GM08714 (cell line): Measurements from ENCODE around the gene ALOX15.

Source experiments
- H3K4me3 ChIP-seq: fragments of 200-500 bp; sonication (Bioruptor generic); 2 replicates; pipeline ENCODE4 v1.5.1; 2014; ENCODE audit warnings: mild to moderate bottlenecking, low read length, inconsistent platforms
- ZNF274 ChIP-seq: IDR thresholded peaks from 2 replicates; pipeline ENCODE4 v1.6.1; 2012; ENCODE audit warnings: mild to moderate bottlenecking, low read depth, low read length

The ALOX15 gene

DNA sequence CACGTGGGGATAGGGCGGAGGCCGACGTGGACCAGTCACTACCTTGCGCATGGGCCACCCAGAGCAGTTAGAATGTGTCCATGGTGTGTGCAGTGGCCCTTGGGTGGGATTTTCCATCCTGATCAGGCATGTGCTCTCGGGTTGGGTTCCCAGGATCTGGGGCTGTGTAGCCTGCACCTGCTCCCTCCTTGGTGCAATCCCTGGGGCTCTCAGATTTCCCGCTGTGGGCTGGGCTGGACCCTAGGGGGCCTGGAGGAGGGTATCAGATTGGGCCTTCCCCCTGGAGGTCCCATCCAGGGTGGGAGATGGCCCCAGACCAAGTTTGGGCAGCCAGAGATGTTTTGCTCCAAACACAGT, 55.9 kb downstream of the ALOX15 start:
- no peak overlapping the region for H3K4me3 ChIP-seq
- no peak for TF ChIP-seq ZNF274

DNA sequence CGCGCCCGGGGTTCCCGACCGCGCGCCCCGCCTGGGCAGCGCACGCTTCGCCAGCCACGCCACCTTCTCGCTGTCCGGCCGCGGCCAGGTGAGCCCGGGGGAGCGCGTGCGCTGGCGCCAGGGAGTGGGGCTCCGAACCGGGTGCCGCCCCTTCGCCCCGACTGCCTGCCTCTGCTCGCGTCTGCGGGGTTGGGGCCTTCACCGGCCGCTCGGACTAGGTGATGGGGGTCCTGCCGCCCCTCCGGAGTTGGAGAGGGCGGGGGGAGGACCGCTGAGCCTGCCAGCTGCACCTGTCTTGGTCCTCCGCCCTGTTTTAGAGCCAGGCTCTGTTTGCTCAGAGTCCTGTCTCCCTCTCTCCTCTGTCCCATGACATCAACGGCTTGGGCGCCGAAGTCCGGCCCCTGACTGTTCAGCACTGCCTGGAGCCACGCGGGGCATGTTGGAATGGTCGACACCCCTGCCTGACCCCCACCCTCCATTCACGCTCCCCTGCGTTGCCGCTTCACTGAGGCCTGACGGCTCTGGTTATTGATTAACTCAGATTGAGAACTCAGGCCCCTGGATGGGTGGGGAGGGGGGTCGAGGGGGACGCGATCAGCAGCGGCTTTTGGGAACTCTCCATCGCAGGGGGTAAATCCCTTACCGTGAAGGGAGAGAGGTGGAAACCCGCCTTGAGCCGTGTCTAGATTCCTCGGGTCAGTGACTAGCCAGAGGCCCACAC, 56.4 kb downstream of the ALOX15 start:
- TF ChIP-seq ZNF274 = no peak
- no peak overlapping the region for H3K4me3 ChIP-seq

DNA sequence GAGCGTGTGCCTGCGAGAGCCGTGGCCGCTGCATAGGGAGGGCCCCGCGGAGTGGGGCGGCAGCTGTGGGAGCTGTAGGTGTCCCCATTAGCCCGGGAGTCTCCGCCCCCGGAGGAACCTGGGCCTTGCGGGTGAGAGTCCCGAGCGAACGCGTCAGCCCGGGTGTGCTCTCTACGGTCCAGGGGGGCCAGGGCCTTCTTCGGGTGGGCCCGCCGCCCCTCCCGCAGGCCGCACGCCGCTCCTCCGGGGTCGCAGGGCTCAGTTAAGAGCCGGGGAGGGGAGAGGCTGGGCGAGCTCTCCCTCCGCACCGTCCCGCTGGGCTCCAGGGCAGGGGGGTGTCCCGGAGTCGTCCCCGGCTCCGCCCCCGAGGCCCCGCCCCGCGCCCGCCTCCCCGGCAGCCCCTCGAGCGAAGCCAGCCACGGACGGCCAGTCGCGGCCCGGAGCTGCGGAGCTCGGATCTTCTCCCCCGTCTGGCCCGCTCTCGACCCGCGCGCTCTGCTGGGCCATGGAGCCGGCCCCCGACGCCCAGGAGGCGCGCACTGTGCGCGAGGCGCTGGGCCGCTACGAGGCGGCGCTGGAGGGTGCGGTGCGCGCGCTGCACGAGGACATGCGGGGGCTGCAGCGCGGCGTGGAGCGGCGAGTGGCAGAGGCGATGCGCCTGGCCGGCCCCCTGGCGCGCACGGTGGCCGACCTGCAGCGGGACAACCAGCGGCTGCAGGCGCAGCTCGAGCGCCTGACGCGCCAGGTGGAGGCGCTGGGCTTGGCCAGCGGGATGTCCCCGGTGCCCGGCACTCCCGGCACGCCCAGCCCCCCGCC, 57.2 kb downstream of the ALOX15 start, which contains the start of gene SMTNL2:
Gene SMTNL2 (plus strand): TSS at position 429 of the 816 bp plus-strand sequence. CDS start 77 bp downstream, at position 506.
- no peak for TF ChIP-seq ZNF274
- H3K4me3 ChIP-seq = no peak within 1 kb of the TSS

DNA sequence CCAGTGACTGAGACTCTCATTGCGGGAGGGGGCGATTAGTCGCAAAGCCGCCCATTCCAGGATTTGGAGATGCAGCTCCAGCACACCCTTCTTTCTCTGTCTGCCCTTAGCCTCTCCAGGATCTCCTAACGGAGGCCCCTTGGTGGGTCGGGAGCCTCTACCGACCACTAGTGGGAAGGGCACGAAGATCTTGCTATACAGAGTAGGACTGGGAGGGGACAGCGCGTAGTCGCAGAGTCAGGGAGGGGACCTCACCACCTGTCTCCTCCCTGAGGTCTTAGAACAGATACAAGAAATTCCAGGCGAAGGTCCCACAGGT, 57.7 kb downstream of the ALOX15 start:
- no peak overlapping the region for H3K4me3 ChIP-seq
- TF ChIP-seq ZNF274 = no peak

DNA sequence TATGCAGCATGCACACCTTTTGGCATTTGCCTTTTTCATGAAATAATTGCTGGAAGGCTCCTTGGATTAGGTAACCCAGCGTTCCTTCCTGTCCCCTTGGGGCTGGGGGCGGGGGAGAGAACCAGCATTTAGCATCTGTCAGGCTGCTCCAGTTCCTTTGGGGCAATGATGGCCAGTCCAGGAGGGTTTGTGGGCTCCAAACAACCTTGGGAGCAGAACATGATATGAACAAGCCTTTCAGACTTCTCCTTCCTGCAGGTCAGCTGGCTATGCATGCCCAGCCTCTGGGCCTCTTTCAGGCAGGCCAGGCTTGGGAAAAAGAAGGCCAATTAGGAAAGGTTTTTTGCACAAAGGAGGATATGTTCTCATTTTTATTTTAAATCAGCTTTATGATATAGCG, 58.3 kb downstream of the ALOX15 start:
- no peak for TF ChIP-seq ZNF274
- H3K4me3 ChIP-seq = no peak overlapping the region

DNA sequence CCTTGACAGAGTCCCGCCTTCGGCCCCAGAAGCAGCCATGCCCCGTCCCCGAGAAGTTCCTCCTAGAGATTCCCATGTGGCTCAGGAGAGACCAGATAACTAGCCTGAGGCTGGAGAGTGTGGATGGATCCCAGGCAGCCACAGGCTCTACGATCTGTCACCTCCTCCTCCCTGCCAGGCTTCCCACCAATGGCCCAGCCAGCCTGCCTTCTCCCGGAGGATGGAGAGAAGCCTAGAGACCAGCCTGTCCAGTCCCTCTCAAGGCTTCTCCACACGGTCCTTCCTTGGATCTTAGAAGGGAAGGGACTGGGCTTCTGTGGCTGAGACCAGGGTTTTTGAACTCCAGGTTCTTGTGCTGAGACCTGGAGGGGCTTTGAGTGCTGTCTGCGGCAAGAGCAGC, 58.8 kb downstream of the ALOX15 start:
- H3K4me3 ChIP-seq = no peak overlapping the region
- no peak for TF ChIP-seq ZNF274

DNA sequence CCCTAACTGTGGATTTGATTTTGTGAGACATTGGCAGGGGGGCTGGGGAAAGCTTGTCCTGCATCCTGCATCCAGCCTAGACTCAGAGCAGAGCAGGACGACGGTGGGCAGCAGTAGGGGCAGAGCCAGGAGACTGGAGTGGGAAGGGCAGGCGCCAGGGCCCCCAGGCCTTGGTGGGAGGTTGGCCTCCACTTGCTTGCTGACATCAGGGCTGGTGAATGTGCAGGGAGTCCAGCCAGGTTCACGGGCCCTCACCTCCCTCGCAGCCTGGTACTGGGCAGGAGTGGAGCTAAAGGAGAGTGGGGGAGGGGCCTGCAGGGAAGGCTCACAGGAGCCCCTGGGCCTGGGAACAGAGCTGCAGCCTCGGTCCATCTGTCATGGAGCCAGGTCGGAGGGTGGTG, 59.4 kb downstream of the ALOX15 start:
- no peak overlapping the region for H3K4me3 ChIP-seq
- TF ChIP-seq ZNF274 = no peak
